Neural crest cell (in vitro differentiated cells): ENCODE measurements around the gene DMRT2. TPM values are rescaled to one million over a fixed set of nuclear protein-coding genes. Genes with fewer than 3 reads are reported as not detected.

ENCODE experiments used
- DNase-seq: peaks from one replicate; pipeline ENCODE4 v3.0.0; 2021; ENCODE audit warnings: low read depth, mixed read lengths, low spot score
- H3K27ac Mint-ChIP-seq: one replicate; pipeline ENCODE4 v1.8.0; 2021; ENCODE audit warnings: mild to moderate bottlenecking, mixed read lengths; ENCODE audit not compliant: unreplicated experiment
- H3K27me3 Mint-ChIP-seq: 2 replicates; pipeline ENCODE4 v1.8.0; 2021; ENCODE audit warnings: low read depth, mild to moderate bottlenecking, mixed read lengths
- H3K36me3 Mint-ChIP-seq: 2 replicates; pipeline ENCODE4 v1.8.0; 2021; ENCODE audit warnings: low read depth, mild to moderate bottlenecking, mixed read lengths
- H3K4me1 Mint-ChIP-seq: 2 replicates; pipeline ENCODE4 v1.8.0; 2021; ENCODE audit warnings: mixed read lengths
- H3K4me3 Mint-ChIP-seq: one replicate; pipeline ENCODE4 v1.8.0; 2021; ENCODE audit warnings: mild to moderate bottlenecking, mixed read lengths
- H3K9me3 Mint-ChIP-seq: 2 replicates; pipeline ENCODE4 v1.8.0; 2021; ENCODE audit warnings: mixed read lengths
- CTCF ChIP-seq: fragments of 200-600 bp; sonication (generic); conservative IDR thresholded peaks from 2 replicates; pipeline ENCODE4 v1.5.0; 2021; ENCODE audit warnings: antibody characterized with exemption, mild to moderate bottlenecking
- total RNA-seq: library from RNA; stranded (reverse); gene quantifications from 2 replicates; pipeline ENCODE4 v1.2.1, GENCODE V29; 2021

The DMRT2 gene
- total RNA-seq, 1 donor from 2014 or later = 0.49 TPM

- Mint-ChIP-seq H3K27me3 (peaks cover 96% of the 10 kb centered on the region), H3K36me3 (no peaks in the 10 kb centered on the region), H3K4me3 (peak overlapping the region; percentile 75), H3K27ac (no peak overlapping the region), H3K9me3 (no peaks in the 10 kb centered on the region), H3K4me1 (peaks cover 19% of the 10 kb centered on the region)
- TF ChIP-seq CTCF = no peak
- DNase-seq = no peak
Observed at GRCh38 chr9:1051210-1051583, 1.0 kb downstream of the DMRT2 start.

- Mint-ChIP-seq H3K9me3 (peaks cover under 1% of the 10 kb centered on the region), H3K4me1 (peaks cover 21% of the 10 kb centered on the region), H3K36me3 (no peaks in the 10 kb centered on the region), H3K4me3 (peak overlapping the region; percentile 75), H3K27me3 (peaks cover 96% of the 10 kb centered on the region), H3K27ac (no peak overlapping the region)
- DNase-seq = peak; percentile 41
- TF ChIP-seq CTCF = peak; percentile 56
Observed at GRCh38 chr9:1051584-1052275, 1.6 kb downstream of the DMRT2 start.

- H3K4me1 Mint-ChIP-seq = peaks cover 23% of the 10 kb centered on the region
- no peaks in the 10 kb centered on the region for H3K36me3 Mint-ChIP-seq
- peaks cover 2% of the 10 kb centered on the region for H3K9me3 Mint-ChIP-seq
- H3K27me3 Mint-ChIP-seq = peaks cover 94% of the 10 kb centered on the region
- DNase-seq = no peak
- no peak for TF ChIP-seq CTCF
- peak overlapping the region; percentile 81 for H3K4me3 Mint-ChIP-seq
- no peak overlapping the region for H3K27ac Mint-ChIP-seq
Observed at GRCh38 chr9:1052365-1053281, 2.5 kb downstream of the DMRT2 start.

- peaks cover 2% of the 10 kb centered on the region for H3K9me3 Mint-ChIP-seq
- H3K4me3 Mint-ChIP-seq = no peak overlapping the region
- no peak for TF ChIP-seq CTCF
Observed at GRCh38 chr9:1053282-1053621, 3.1 kb downstream of the DMRT2 start.

GRCh38 chr9:1053986-1054425, 3.8 kb downstream of the DMRT2 start:
- Mint-ChIP-seq H3K9me3 (peaks cover 2% of the 10 kb centered on the region), H3K4me3 (no peak overlapping the region), H3K4me1 (peaks cover 23% of the 10 kb centered on the region), H3K27me3 (peaks cover 89% of the 10 kb centered on the region), H3K27ac (no peak overlapping the region), H3K36me3 (no peaks in the 10 kb centered on the region)
- TF ChIP-seq CTCF = no peak
- no peak for DNase-seq

More at GRCh38 chr9:1053282-1053621, 3.1 kb downstream of the DMRT2 start:
- Mint-ChIP-seq H3K36me3 (no peaks in the 10 kb centered on the region), H3K4me1 (peaks cover 23% of the 10 kb centered on the region), H3K27ac (no peak overlapping the region), H3K27me3 (peaks cover 94% of the 10 kb centered on the region)
- no peak for DNase-seq
